Hepatocyte (in vitro differentiated cells): ENCODE measurements around the gene PRTG.
"Not testable (repeated sequence)": the region's sequence is repeated elsewhere in the genome, so short reads cannot be mapped to it uniquely, and the experiment has no call there.

ENCODE experiments used
- CTCF ChIP-seq: fragments of 200-600 bp; sonication (generic); IDR thresholded peaks from 2 replicates; pipeline ENCODE4 v1.5.1; 2016; ENCODE audit warnings: antibody characterized with exemption, mild to moderate bottlenecking; ENCODE audit not compliant: poor library complexity
- EZH2 ChIP-seq: fragments of 200-600 bp; sonication (generic); IDR thresholded peaks from 2 replicates; pipeline ENCODE4 v1.6.1; 2016; ENCODE audit warnings: antibody characterized with exemption, mild to moderate bottlenecking, borderline replicate concordance
- EZH2phosphoT487 ChIP-seq: fragments of 200-600 bp; sonication (generic); IDR thresholded peaks from one replicate; pipeline ENCODE4 v1.6.1; 2018; ENCODE audit warnings: antibody characterized with exemption, mild to moderate bottlenecking, low read depth, moderate library complexity; ENCODE audit not compliant: unreplicated experiment, severe bottlenecking

GRCh38 chr15:55593019-55593418, 149.9 kb downstream of the PRTG start:
- not testable (repeated sequence) for TF ChIP-seq EZH2phosphoT487, EZH2, CTCF
